Kidney (tissue), 14 donors: ENCODE results near the gene SC5D. TPM values are rescaled to one million over a fixed set of nuclear protein-coding genes. Genes with fewer than 3 reads are reported as not detected.

Experiments
- DNase-seq, 5 donors: peaks; one replicate each; pipeline ENCODE4 v3.0.0-alpha.2; 2013 to 2020
- FAIRE-seq: peaks from 2 replicates; lab custom pipeline; 2012; peaks lifted over from hg19 to GRCh38; lab: Jason Lieb, UNC
- H3K27ac ChIP-seq, 2 donors: one replicate each; pipeline ENCODE4 v1.7.0; 2013; ENCODE audit warnings: low read depth in 2 of 2, low read length in 2 of 2, inconsistent platforms in 1 of 2
- H3K27me3 ChIP-seq: one replicate; pipeline ENCODE4 v1.7.1; 2013; ENCODE audit warnings: low read length, inconsistent platforms; ENCODE audit not compliant: control insufficient read depth, insufficient read depth
- H3K36me3 ChIP-seq, 3 donors: one replicate each; pipeline versions ENCODE4 v1.7.0 to v1.7.1; 2013; ENCODE audit warnings: low read length in 3 of 3, control low read depth in 1 of 3, inconsistent platforms in 1 of 3; ENCODE audit not compliant: insufficient read depth in 3 of 3, control insufficient read depth in 2 of 3
- H3K4me1 ChIP-seq, 3 donors: one replicate each; pipeline versions ENCODE4 v1.7.0 to v1.7.1; 2013; ENCODE audit warnings: low read length in 3 of 3, inconsistent platforms in 1 of 3, low read depth in 1 of 3; ENCODE audit not compliant: control insufficient read depth in 2 of 3, insufficient read depth in 2 of 3
- H3K4me3 ChIP-seq, 3 donors: one replicate each; pipeline versions ENCODE4 v1.7.0 to v1.8.1; 2013; ENCODE audit warnings: low read length in 3 of 3, control low read depth in 1 of 3, inconsistent platforms in 1 of 3
- H3K9ac ChIP-seq, 3 donors: one replicate each; pipeline versions ENCODE4 v1.7.0 to v1.7.1; 2013; ENCODE audit warnings: low read length in 3 of 3, control low read depth in 1 of 3, inconsistent platforms in 1 of 3
- H3K9me3 ChIP-seq, 3 donors: one replicate each; pipeline versions ENCODE4 v1.7.0 to v1.7.1; 2013; ENCODE audit warnings: low read length in 3 of 3, control low read depth in 1 of 3, inconsistent platforms in 1 of 3; ENCODE audit not compliant: control insufficient read depth in 2 of 3, insufficient read depth in 1 of 3
- intact Hi-C: fragments of 100-400 bp; cut with DNase I; formaldehyde crosslinking; loops from one replicate; pipeline ENCODE4 v1.11.1; 2022
- polyA plus RNA-seq: library from polyadenylated mRNA; stranded (reverse); fragments of 350-450 nt; fragmentation: Illumina TruSeq; extraction: RNeasy Lipid Tissue Mini Kit (QIAGEN cat#74804); gene quantifications from one replicate; pipeline ENCODE4 v1.2.3, GENCODE V29; 2014; ENCODE audit warnings: low read depth, low replicate concordance; ENCODE audit not compliant: insufficient read depth
- total RNA-seq: library from RNA; stranded (reverse); fragmentation: NEBNext Ultra II Directional; extraction: Animal tissue kit (Norgen Biotek cat#: 25700); gene quantifications from one replicate; pipeline ENCODE4 v1.2.1, GENCODE V29; 2021
- TF ChIP-seq, protein P1 (sequence below): IDR thresholded peaks from 3 replicates; pipeline ENCODE4 v1.5.1; 2012; ENCODE audit warnings: mild to moderate bottlenecking, moderate library complexity, borderline replicate concordance; ENCODE audit not compliant: insufficient read depth; ENCODE audit errors: extremely low read depth
- donor health status: control.
- donor health status: control.
- donor health status: control.
- donor health status: control.
- donor health status: control.
- donor health status: DM: yes; HTN: yes; CAD: no.
- donor health status: Normal renal cell carcinoma (clear cell type).

Gene SC5D
- total and polyA plus RNA-seq, 2 donors from 2014 or later: 26.6 to 43.3 TPM

DNA sequence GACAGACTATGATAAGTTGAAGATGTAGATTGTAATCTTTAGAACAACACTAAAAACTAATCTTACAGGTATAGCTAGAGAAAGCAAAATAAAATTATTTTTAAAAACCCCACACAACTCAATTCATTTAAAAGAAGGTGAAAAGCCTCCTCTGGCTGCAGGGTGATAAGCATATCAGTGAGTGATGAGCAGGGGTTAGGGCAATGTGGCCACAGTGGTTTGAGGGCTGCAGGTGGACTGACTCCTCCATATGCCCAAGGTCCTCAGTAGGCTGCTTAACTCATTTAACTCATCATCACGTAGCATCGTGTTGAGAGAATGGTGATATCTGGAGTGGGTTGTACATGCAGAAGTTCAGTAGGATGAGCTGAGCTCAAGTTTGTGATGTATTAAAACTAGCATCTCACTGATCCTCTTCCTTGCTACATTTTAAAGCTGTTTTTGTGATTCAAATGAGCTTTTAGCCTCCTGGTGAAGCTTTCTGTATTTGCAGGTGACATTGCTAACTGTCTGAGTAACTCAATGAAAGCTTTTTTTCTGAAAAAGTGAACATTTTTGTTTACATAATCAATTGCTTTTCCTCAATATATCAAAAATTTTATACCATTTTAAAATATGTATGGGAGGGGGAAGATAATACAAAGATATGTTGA lies 37.0 kb upstream of the SC5D start:
- FAIRE-seq: no peak
- no peak overlapping the region for H3K4me3 ChIP-seq

GRCh38 chr11:121257289-121257688 lies 35.3 kb upstream of the SC5D start:
- H3K9ac ChIP-seq: no peak overlapping the region
- DNase-seq: no peak
- H3K27ac ChIP-seq: no peak overlapping the region
- no peaks in the 10 kb centered on the region for H3K36me3 ChIP-seq
- no peaks in the 10 kb centered on the region for H3K9me3 ChIP-seq
- TF ChIP-seq, protein P1, sequence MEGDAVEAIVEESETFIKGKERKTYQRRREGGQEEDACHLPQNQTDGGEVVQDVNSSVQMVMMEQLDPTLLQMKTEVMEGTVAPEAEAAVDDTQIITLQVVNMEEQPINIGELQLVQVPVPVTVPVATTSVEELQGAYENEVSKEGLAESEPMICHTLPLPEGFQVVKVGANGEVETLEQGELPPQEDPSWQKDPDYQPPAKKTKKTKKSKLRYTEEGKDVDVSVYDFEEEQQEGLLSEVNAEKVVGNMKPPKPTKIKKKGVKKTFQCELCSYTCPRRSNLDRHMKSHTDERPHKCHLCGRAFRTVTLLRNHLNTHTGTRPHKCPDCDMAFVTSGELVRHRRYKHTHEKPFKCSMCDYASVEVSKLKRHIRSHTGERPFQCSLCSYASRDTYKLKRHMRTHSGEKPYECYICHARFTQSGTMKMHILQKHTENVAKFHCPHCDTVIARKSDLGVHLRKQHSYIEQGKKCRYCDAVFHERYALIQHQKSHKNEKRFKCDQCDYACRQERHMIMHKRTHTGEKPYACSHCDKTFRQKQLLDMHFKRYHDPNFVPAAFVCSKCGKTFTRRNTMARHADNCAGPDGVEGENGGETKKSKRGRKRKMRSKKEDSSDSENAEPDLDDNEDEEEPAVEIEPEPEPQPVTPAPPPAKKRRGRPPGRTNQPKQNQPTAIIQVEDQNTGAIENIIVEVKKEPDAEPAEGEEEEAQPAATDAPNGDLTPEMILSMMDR: no peak
- intact Hi-C loops: no loop called here
- H3K4me1 ChIP-seq: no peaks in the 10 kb centered on the region
- H3K27me3 ChIP-seq: no peaks in the 10 kb centered on the region
- H3K4me3 ChIP-seq: no peak overlapping the region
- FAIRE-seq: no peak

More for the DNA sequence above, 37.0 kb upstream of the SC5D start:
- Histone ChIP-seq H3K27me3 (no peaks in the 10 kb centered on the region), H3K9me3 (no peaks in the 10 kb centered on the region), H3K27ac (no peak overlapping the region), H3K36me3 (no peaks in the 10 kb centered on the region), H3K9ac (no peak overlapping the region), H3K4me1 (no peaks in the 10 kb centered on the region)
- intact Hi-C loops: no loop called here
- TF ChIP-seq, protein P1: no peak
- no peak for DNase-seq

GRCh38 chr11:121257976-121258375 lies 34.6 kb upstream of the SC5D start:
- FAIRE-seq: no peak
- no peak overlapping the region for H3K27ac ChIP-seq
- no peaks in the 10 kb centered on the region for H3K4me1 ChIP-seq
- H3K4me3 ChIP-seq: no peak overlapping the region
- no peak for DNase-seq
- intact Hi-C loops: no loop called here
- TF ChIP-seq, protein P1: no peak
- H3K9me3 ChIP-seq: no peaks in the 10 kb centered on the region
- H3K36me3 ChIP-seq: no peaks in the 10 kb centered on the region
- no peak overlapping the region for H3K9ac ChIP-seq
- no peaks in the 10 kb centered on the region for H3K27me3 ChIP-seq

GRCh38 chr11:121265586-121265985 lies 27.0 kb upstream of the SC5D start:
- H3K27me3 ChIP-seq: no peaks in the 10 kb centered on the region
- H3K4me3 ChIP-seq: no peak overlapping the region
- FAIRE-seq (no peak), DNase-seq (no peak)
- no peak overlapping the region for H3K9ac ChIP-seq
- H3K9me3 ChIP-seq: no peaks in the 10 kb centered on the region
- H3K36me3 ChIP-seq: no peaks in the 10 kb centered on the region
- H3K4me1 ChIP-seq: no peaks in the 10 kb centered on the region
- TF ChIP-seq, protein P1: no peak
- intact Hi-C loops: no loop called here
- H3K27ac ChIP-seq: no peak overlapping the region
